Subcutaneous adipose tissue (tissue), 4 donors: ENCODE results near the gene IL20. TPM values are rescaled to one million over a fixed set of nuclear protein-coding genes. Genes with fewer than 3 reads are reported as not detected.

Experiments
- CTCF ChIP-seq: fragments of 450-650 bp; IDR thresholded peaks from one replicate; pipeline ENCODE4 v1.5.1; 2016; ENCODE audit warnings: low read depth, mild to moderate bottlenecking, control low read depth, antibody characterized with exemption, moderate library complexity
- total RNA-seq, 4 donors: library from RNA; depleted of rRNA; stranded (reverse); fragments of >200 nt; gene quantifications; one replicate each; pipeline ENCODE4 v1.1.0, GENCODE V29; 2016

Gene IL20
- total RNA-seq, 4 donors from 2014 or later: not detected

GRCh38 chr1:206828765-206829164 is 36.7 kb upstream of the IL20 start:
- no peak for TF ChIP-seq CTCF

GRCh38 chr1:206829282-206829681 is 36.1 kb upstream of the IL20 start:
- TF ChIP-seq CTCF: no peak

GRCh38 chr1:206829875-206830274 is 35.5 kb upstream of the IL20 start:
- no peak for TF ChIP-seq CTCF

- no peak for TF ChIP-seq CTCF
These were observed 33.8 kb upstream of the IL20 start for GRCh38 chr1:206831650-206832049.

GRCh38 chr1:206832352-206832880 is 33.0 kb upstream of the IL20 start:
- TF ChIP-seq CTCF: no peak

- no peak for TF ChIP-seq CTCF
These were observed 32.2 kb upstream of the IL20 start for GRCh38 chr1:206833106-206833680.

- TF ChIP-seq CTCF: no peak
These were observed 31.6 kb upstream of the IL20 start for GRCh38 chr1:206833801-206834200.
